Measurements from ENCODE around the gene MYH9.

Gene MYH9

GRCh38 chr22:36385491-36386350 lies 2.0 kb downstream of the MYH9 start:
- no peak for DNase-seq

- peak; percentile 48 for DNase-seq
Measured at GRCh38 chr22:36384766-36385481, 2.8 kb downstream of the MYH9 start.

GRCh38 chr22:36383110-36383581 lies 4.6 kb downstream of the MYH9 start:
- peak; percentile 76 for DNase-seq

- DNase-seq: no peak
Measured at GRCh38 chr22:36381513-36382128, 6.1 kb downstream of the MYH9 start.

GRCh38 chr22:36379593-36380361 lies 8.0 kb downstream of the MYH9 start:
- no peak for DNase-seq

GRCh38 chr22:36378869-36379217 lies 8.9 kb downstream of the MYH9 start:
- no peak for DNase-seq

- DNase-seq: no peak
Measured at GRCh38 chr22:36378080-36378868, 9.5 kb downstream of the MYH9 start.

- DNase-seq: peak; percentile 87
Measured at GRCh38 chr22:36377022-36377631, 10.6 kb downstream of the MYH9 start.

- no peak for DNase-seq
Measured at GRCh38 chr22:36376265-36376664, 11.5 kb downstream of the MYH9 start.

- no peak for DNase-seq
Measured at GRCh38 chr22:36375071-36375980, 12.4 kb downstream of the MYH9 start.

- no peak for DNase-seq
Measured at GRCh38 chr22:36374603-36375024, 13.2 kb downstream of the MYH9 start.

- no peak for DNase-seq
Measured at GRCh38 chr22:36373258-36373579, 14.5 kb downstream of the MYH9 start.

GRCh38 chr22:36371920-36372319 lies 15.8 kb downstream of the MYH9 start:
- no peak for DNase-seq

- peak; percentile 77 for DNase-seq
Measured at GRCh38 chr22:36369922-36370791, 17.6 kb downstream of the MYH9 start.

GRCh38 chr22:36369004-36369921 lies 18.5 kb downstream of the MYH9 start:
- no peak for DNase-seq

GRCh38 chr22:36368359-36368983 lies 19.3 kb downstream of the MYH9 start:
- peak; percentile 99 for DNase-seq

- no peak for DNase-seq
Measured at GRCh38 chr22:36367479-36367878, 20.3 kb downstream of the MYH9 start.

- no peak for DNase-seq
Measured at GRCh38 chr22:36367066-36367465, 20.7 kb downstream of the MYH9 start.
